Epidermal melanocyte (primary cell): ENCODE results near the gene SLC16A4.
A peak's percentile ranks its signal among the peaks of the same experiment; 100 is the strongest.
"Not testable (repeated sequence)": the region's sequence is repeated elsewhere in the genome, so short reads cannot be mapped to it uniquely, and the experiment has no call there.

Experiments used
- DNase-seq: peaks from one replicate; pipeline ENCODE4 v3.0.0; 2011; ENCODE audit warnings: low spot score; ENCODE audit not compliant: insufficient read length

SLC16A4 gene

GRCh38 chr1:110409316-110409715 lies 18.5 kb upstream of the SLC16A4 start:
- no peak for DNase-seq

GRCh38 chr1:110408488-110408887 lies 17.7 kb upstream of the SLC16A4 start:
- DNase-seq: no peak

- peak; percentile 75 for DNase-seq
Observed at GRCh38 chr1:110407260-110408210, 16.7 kb upstream of the SLC16A4 start, which contains the start of gene LAMTOR5. TSS of gene LAMTOR5 (minus strand) at chr1:110407694. CDS start at chr1:110407620, 74 bp downstream.

- not testable (repeated sequence) for DNase-seq
Observed at GRCh38 chr1:110406407-110406806, 15.6 kb upstream of the SLC16A4 start.

GRCh38 chr1:110404401-110404800 lies 13.6 kb upstream of the SLC16A4 start:
- no peak for DNase-seq

GRCh38 chr1:110403805-110404204 lies 13.0 kb upstream of the SLC16A4 start:
- no peak for DNase-seq

- DNase-seq: not testable (repeated sequence)
Observed at GRCh38 chr1:110396259-110396958, 5.6 kb upstream of the SLC16A4 start.

GRCh38 chr1:110394493-110394820 lies 3.6 kb upstream of the SLC16A4 start:
- no peak for DNase-seq

- DNase-seq: no peak
Observed at GRCh38 chr1:110393691-110394492, 3.1 kb upstream of the SLC16A4 start.

- DNase-seq: no peak
Observed at GRCh38 chr1:110393286-110393685, 2.5 kb upstream of the SLC16A4 start.

GRCh38 chr1:110390096-110390495 lies 730 bp downstream of the SLC16A4 start:
- DNase-seq: no peak

GRCh38 chr1:110387048-110387754 lies 3.6 kb downstream of the SLC16A4 start:
- DNase-seq: no peak

GRCh38 chr1:110385369-110385768 lies 5.5 kb downstream of the SLC16A4 start:
- no peak for DNase-seq

- DNase-seq: no peak
Observed at GRCh38 chr1:110384581-110385321, 6.1 kb downstream of the SLC16A4 start.

- no peak for DNase-seq
Observed at GRCh38 chr1:110383251-110383990, 7.4 kb downstream of the SLC16A4 start.

- no peak for DNase-seq
Observed at GRCh38 chr1:110380672-110381283, 10.0 kb downstream of the SLC16A4 start.

GRCh38 chr1:110375490-110375889 lies 15.3 kb downstream of the SLC16A4 start:
- DNase-seq: no peak

GRCh38 chr1:110370827-110371226 lies 20.0 kb downstream of the SLC16A4 start:
- DNase-seq: no peak

GRCh38 chr1:110364221-110364620 lies 26.6 kb downstream of the SLC16A4 start:
- no peak for DNase-seq
